Measurements from ENCODE around the gene VAPA. TPM values are rescaled to one million over a fixed set of nuclear protein-coding genes. Genes with fewer than 3 reads are reported as not detected.

VAPA gene
- total and polyA plus RNA-seq, 9 of the 15 experiments (the other 6 are each of a cell fraction or from before 2014, with no cell fraction given), result 219 to 902 (median 526) TPM

DNA sequence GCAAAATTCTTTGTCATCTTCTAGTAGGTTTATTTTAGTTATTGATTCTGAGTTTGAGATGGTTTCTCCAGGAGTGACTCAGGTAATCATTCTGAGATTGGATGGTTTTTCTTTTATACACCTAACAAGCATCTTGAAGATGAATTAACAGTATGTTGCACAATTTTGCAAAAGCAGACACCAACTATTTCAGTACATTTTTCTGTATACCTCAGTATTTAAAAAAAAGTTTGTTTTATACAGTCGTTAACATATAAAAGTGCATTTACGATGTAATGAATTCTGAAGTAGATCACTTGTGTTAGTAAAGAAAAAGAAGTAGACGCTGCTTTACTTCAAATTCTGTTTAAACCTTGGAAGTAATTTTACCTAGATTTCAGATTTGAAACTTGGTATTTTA, 3.0 kb downstream of the VAPA start (continued):
- TF ChIP-seq E4F1 (CRISPR knock-in tag; IDR thresholded peaks at IDR 0.05; ENCODE audit: borderline replicate concordance) (no peak), MBD2 (IDR thresholded peaks at IDR 0.05; ENCODE audit: borderline replicate concordance, low read depth) (no peak), SAP30 (IDR thresholded peaks at IDR 0.05; ENCODE audit: borderline replicate concordance, insufficient read depth, low read depth, low read length, poor library complexity, severe bottlenecking) (no peak), E2F5 (CRISPR knock-in tag; IDR thresholded peaks at IDR 0.05) (no peak), ZNF224 (CRISPR knock-in tag; IDR thresholded peaks at IDR 0.05) (no peak), ZBED1 (IDR thresholded peaks at IDR 0.05) (no peak), RBFOX2 (IDR thresholded peaks at IDR 0.05; ENCODE audit: low read depth, low read length) (peak; percentile 59; the same call in 1 of the 2 replicates), PYGO2 (tag; IDR thresholded peaks at IDR 0.05) (no peak), ZNF444 (CRISPR knock-in tag; IDR thresholded peaks at IDR 0.05) (no peak), CC2D1A (IDR thresholded peaks at IDR 0.05) (no peak), THRB (CRISPR knock-in tag; conservative IDR thresholded peaks at IDR 0.05) (no peak), CCNT2 (IDR thresholded peaks at IDR 0.05; ENCODE audit: borderline replicate concordance, extremely low read depth, insufficient read length, low read depth, low read length) (no peak), NR2F6 (CRISPR knock-in tag; IDR thresholded peaks at IDR 0.05) (no peak), RB1 (IDR thresholded peaks at IDR 0.05; ENCODE audit: low read depth) (no peak), TRIM28 (IDR thresholded peaks at IDR 0.05) (no peak), CTBP1 (IDR thresholded peaks at IDR 0.05; ENCODE audit: borderline replicate concordance) (no peak), ZNF561 (CRISPR knock-in tag; conservative IDR thresholded peaks at IDR 0.05) (no peak), NBN (IDR thresholded peaks at IDR 0.05; ENCODE audit: low read depth) (no peak), ZNF124 (CRISPR knock-in tag; IDR thresholded peaks at IDR 0.05) (no peak), NFE2 (IDR thresholded peaks at IDR 0.05; ENCODE audit: low read depth) (no peak), FOXK2 (conservative IDR thresholded peaks at IDR 0.05 in 1 of 2, IDR thresholded peaks at IDR 0.05 in 1 of 2; ENCODE audit: low read depth in 2 of 2) (no peak), SMARCB1 (IDR thresholded peaks at IDR 0.05; ENCODE audit: insufficient read length, low read depth) (no peak), HES1 (IDR thresholded peaks at IDR 0.05; ENCODE audit: low read depth) (no peak), ZNF354B (CRISPR knock-in tag; IDR thresholded peaks at IDR 0.05) (no peak)
- TF ChIP-seq, protein P1, sequence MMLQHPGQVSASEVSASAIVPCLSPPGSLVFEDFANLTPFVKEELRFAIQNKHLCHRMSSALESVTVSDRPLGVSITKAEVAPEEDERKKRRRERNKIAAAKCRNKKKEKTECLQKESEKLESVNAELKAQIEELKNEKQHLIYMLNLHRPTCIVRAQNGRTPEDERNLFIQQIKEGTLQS (IDR thresholded peaks at IDR 0.05), result no peak
- TF ChIP-seq, protein P1 (CRISPR knock-in tag; conservative IDR thresholded peaks at IDR 0.05), result no peak
